ENCODE results near the gene GLP1R. TPM values are rescaled to one million over a fixed set of nuclear protein-coding genes. Genes with fewer than 3 reads are reported as not detected.

The GLP1R gene
- total and polyA plus RNA-seq, 2 of the 4 experiments (the other 2 are of a cell fraction) = not detected

GRCh38 chr6:39102821-39103136, 54.2 kb downstream of the GLP1R start:
- no TSS peak for BruUV-seq (replicated peaks)
- H3K36me3 ChIP-seq (ENCODE audit: control insufficient read depth, insufficient read depth, low read length) = peaks cover 8% of the 10 kb centered on the region; the same call in 1 of the 2 replicates
- H3K4me1 ChIP-seq (ENCODE audit: control insufficient read depth, insufficient read depth, low read length) = peaks cover 3% of the 10 kb centered on the region; the same call in 1 of the 2 replicates
- TF ChIP-seq RCOR1 (IDR thresholded peaks at IDR 0.05; ENCODE audit: insufficient replicate concordance, low read length) = no peak
- TF ChIP-seq NFE2L2 (IDR thresholded peaks at IDR 0.05; ENCODE audit: low read depth, low read length) = no peak
- TF ChIP-seq RFX5 (IDR thresholded peaks at IDR 0.05; ENCODE audit: low read depth, low read length) = no peak
- TF ChIP-seq, protein P1, sequence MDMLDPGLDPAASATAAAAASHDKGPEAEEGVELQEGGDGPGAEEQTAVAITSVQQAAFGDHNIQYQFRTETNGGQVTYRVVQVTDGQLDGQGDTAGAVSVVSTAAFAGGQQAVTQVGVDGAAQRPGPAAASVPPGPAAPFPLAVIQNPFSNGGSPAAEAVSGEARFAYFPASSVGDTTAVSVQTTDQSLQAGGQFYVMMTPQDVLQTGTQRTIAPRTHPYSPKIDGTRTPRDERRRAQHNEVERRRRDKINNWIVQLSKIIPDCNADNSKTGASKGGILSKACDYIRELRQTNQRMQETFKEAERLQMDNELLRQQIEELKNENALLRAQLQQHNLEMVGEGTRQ (IDR thresholded peaks at IDR 0.05; ENCODE audit: low read depth, low read length) = no peak
- TF ChIP-seq FOS (IDR thresholded peaks at IDR 0.05; ENCODE audit: low read depth, low read length) = no peak
- TF ChIP-seq POLR2A (IDR thresholded peaks at IDR 0.05; ENCODE audit: low read depth, low read length) = no peak
- TF ChIP-seq MXI1 (IDR thresholded peaks at IDR 0.05; ENCODE audit: borderline replicate concordance, low read depth, low read length) = no peak
- TF ChIP-seq RAD21 (IDR thresholded peaks at IDR 0.05; ENCODE audit: low read length) = no peak
- no peak for TF ChIP-seq ELK1 (IDR thresholded peaks at IDR 0.05; ENCODE audit: borderline replicate concordance, low read depth, low read length)
- TF ChIP-seq BHLHE40 (IDR thresholded peaks at IDR 0.05; ENCODE audit: low read depth, low read length) = no peak
- TF ChIP-seq, protein P2, sequence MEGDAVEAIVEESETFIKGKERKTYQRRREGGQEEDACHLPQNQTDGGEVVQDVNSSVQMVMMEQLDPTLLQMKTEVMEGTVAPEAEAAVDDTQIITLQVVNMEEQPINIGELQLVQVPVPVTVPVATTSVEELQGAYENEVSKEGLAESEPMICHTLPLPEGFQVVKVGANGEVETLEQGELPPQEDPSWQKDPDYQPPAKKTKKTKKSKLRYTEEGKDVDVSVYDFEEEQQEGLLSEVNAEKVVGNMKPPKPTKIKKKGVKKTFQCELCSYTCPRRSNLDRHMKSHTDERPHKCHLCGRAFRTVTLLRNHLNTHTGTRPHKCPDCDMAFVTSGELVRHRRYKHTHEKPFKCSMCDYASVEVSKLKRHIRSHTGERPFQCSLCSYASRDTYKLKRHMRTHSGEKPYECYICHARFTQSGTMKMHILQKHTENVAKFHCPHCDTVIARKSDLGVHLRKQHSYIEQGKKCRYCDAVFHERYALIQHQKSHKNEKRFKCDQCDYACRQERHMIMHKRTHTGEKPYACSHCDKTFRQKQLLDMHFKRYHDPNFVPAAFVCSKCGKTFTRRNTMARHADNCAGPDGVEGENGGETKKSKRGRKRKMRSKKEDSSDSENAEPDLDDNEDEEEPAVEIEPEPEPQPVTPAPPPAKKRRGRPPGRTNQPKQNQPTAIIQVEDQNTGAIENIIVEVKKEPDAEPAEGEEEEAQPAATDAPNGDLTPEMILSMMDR (conservative IDR thresholded peaks at IDR 0.05; ENCODE audit: low read depth, low read length) = no peak
- TF ChIP-seq CEBPB (IDR thresholded peaks at IDR 0.05; ENCODE audit: low read depth, low read length) = no peak
- no peak for TF ChIP-seq MAZ (IDR thresholded peaks at IDR 0.05; ENCODE audit: borderline replicate concordance, low read depth, low read length)
- TF ChIP-seq CHD1 (IDR thresholded peaks at IDR 0.05; ENCODE audit: low read depth, low read length) = no peak
- no peak for TF ChIP-seq SMC3 (IDR thresholded peaks at IDR 0.05; ENCODE audit: low read depth, low read length)
- no peak for TF ChIP-seq MAFK (IDR thresholded peaks at IDR 0.05; ENCODE audit: low read depth, low read length)
- H2BK5ac ChIP-seq (ENCODE audit: low read depth, low read length, poor library complexity, severe bottlenecking) = no peak overlapping the region
- no peak overlapping the region for H3K4me3 ChIP-seq (ENCODE audit: insufficient read depth, low read depth, low read length)
- WGBS, 2 experiments (ENCODE audit: extremely low coverage in 2 of 2, insufficient read length in 1 of 2) = no CpG with 5 or more reads among the region's 1 CpG
- no peak overlapping the region for H3K18ac ChIP-seq (ENCODE audit: low read depth, low read length)
- no peak overlapping the region for H3K14ac ChIP-seq (replicated peaks; ENCODE audit: low read depth, low read length)
- no peak overlapping the region for H4K5ac ChIP-seq (ENCODE audit: low read depth, low read length)
- no peak overlapping the region for H3K4me2 ChIP-seq (ENCODE audit: low read depth, low read length)
- H3K9ac ChIP-seq (ENCODE audit: low read depth, low read length) = no peak overlapping the region
- no peak overlapping the region for H2AFZ ChIP-seq (replicated peaks; ENCODE audit: low read length, poor library complexity)
- H3K23ac ChIP-seq (ENCODE audit: low read depth, low read length) = no peak overlapping the region
- no peak overlapping the region for H3K27ac ChIP-seq (ENCODE audit: insufficient read depth, low read length)
- no peak overlapping the region for H4K8ac ChIP-seq (ENCODE audit: low read depth in 2 of 2, low read length in 2 of 2)
- ChIA-PET POLR2A (ENCODE audit: unreplicated experiment) (no interaction called here), CTCF (interaction anchor here (0.6 to 2.6 kb wide), 7 partner anchors 9 to 159 kb away, joined by 3 to 12 read pairs (median 3); partner anchors contain the start of gene SAYSD1)
- H4K20me1 ChIP-seq (ENCODE audit: insufficient read depth, low read length) = no peaks in the 10 kb centered on the region
- H2BK120ac ChIP-seq (ENCODE audit: low read depth, low read length) = no peak overlapping the region
- no peaks in the 10 kb centered on the region for H3K27me3 ChIP-seq (ENCODE audit: control insufficient read depth, insufficient read depth, low read length)
- no peaks in the 10 kb centered on the region for H3K79me1 ChIP-seq (ENCODE audit: low read depth in 1 of 2, low read length in 2 of 2)
- no peak for ATAC-seq (ENCODE audit: low read depth)
- intact Hi-C loops (cut with micrococcal nuclease) = loop anchor here (1.0 to 5.0 kb wide), 3 partner anchors 14 to 230 kb away; no protein-coding TSS in a partner anchor
- dilution Hi-C loops (cut with HindIII; ENCODE audit: low sequenced_read_pairs, unreplicated experiment) = no loop called here
- H3K56ac ChIP-seq (ENCODE audit: extremely low read depth, insufficient read depth, low read length) = no peak overlapping the region
- H3K9me3 ChIP-seq (ENCODE audit: control insufficient read depth, insufficient read depth, low read length) = no peaks in the 10 kb centered on the region
- no peak overlapping the region for H2AK9ac ChIP-seq (replicated peaks; ENCODE audit: low read depth, low read length, poor library complexity)
- no peak overlapping the region for H4K91ac ChIP-seq (ENCODE audit: insufficient read depth, low read depth, low read length)
- no peaks in the 10 kb centered on the region for H3K9me1 ChIP-seq (ENCODE audit: insufficient read depth, low read length)
- H2BK15ac ChIP-seq (ENCODE audit: low read depth, low read length) = no peak overlapping the region
- DNase-seq = no peak
- no peak overlapping the region for H2BK20ac ChIP-seq (ENCODE audit: low read depth, low read length)
- H2AK5ac ChIP-seq (ENCODE audit: low read depth, low read length) = no peak overlapping the region
- no peak overlapping the region for H3K4ac ChIP-seq (ENCODE audit: low read depth, low read length)
- in situ Hi-C loops (cut with MboI; ENCODE audit: low sequenced_read_pairs) = no loop called here
